ACHN (cell line): ENCODE data around the gene UTP14C.
"Not testable (repeated sequence)": the region's sequence is repeated elsewhere in the genome, so short reads cannot be mapped to it uniquely, and the experiment has no call there.

Experiments used
- DNase-seq: peaks from one replicate; pipeline ENCODE4 v3.0.0-alpha.2; 2015
- in situ Hi-C: cut with HindIII; loops from 2 replicates; pipeline ENCODE4 v1.10.0; 2017; ENCODE audit warnings: low sequenced_read_pairs, low pct_ligation_motif_present, low pct_unique_long_range_greater_than_20kb

UTP14C gene

GRCh38 chr13:52030401-52030800 lies 5.9 kb downstream of the UTP14C start:
- DNase-seq, in situ Hi-C loops: not testable (repeated sequence)

- DNase-seq, result no peak
- in situ Hi-C loops, result no loop called here
These were observed 8.5 kb downstream of the UTP14C start for GRCh38 chr13:52033039-52033438.

GRCh38 chr13:52034616-52035226 lies 10.2 kb downstream of the UTP14C start:
- no peak for DNase-seq
- in situ Hi-C loops, result no loop called here

GRCh38 chr13:52036037-52036436 lies 11.5 kb downstream of the UTP14C start:
- in situ Hi-C loops, result no loop called here
- no peak for DNase-seq

GRCh38 chr13:52043675-52044074 lies 19.2 kb downstream of the UTP14C start:
- no peak for DNase-seq
- in situ Hi-C loops, result no loop called here

GRCh38 chr13:52047463-52047862 lies 23.0 kb downstream of the UTP14C start:
- in situ Hi-C loops, result no loop called here
- DNase-seq, result no peak

GRCh38 chr13:52048516-52048915 lies 24.0 kb downstream of the UTP14C start:
- no peak for DNase-seq
- in situ Hi-C loops, result no loop called here

- no peak for DNase-seq
- in situ Hi-C loops, result no loop called here
These were observed 26.9 kb downstream of the UTP14C start for GRCh38 chr13:52051400-52051799.

GRCh38 chr13:52053460-52053859 lies 29.0 kb downstream of the UTP14C start:
- in situ Hi-C loops, result no loop called here

GRCh38 chr13:52061064-52061463 lies 36.6 kb downstream of the UTP14C start:
- DNase-seq, in situ Hi-C loops: not testable (repeated sequence)

More at GRCh38 chr13:52053460-52053859, 29.0 kb downstream of the UTP14C start:
- DNase-seq, result no peak

- in situ Hi-C loops, result no loop called here
- no peak for DNase-seq
These were observed 37.1 kb downstream of the UTP14C start for GRCh38 chr13:52061587-52061986.

GRCh38 chr13:52067237-52067636 lies 42.7 kb downstream of the UTP14C start:
- in situ Hi-C loops, result no loop called here
- no peak for DNase-seq

- in situ Hi-C loops, result no loop called here
- DNase-seq, result no peak
These were observed 46.5 kb downstream of the UTP14C start for GRCh38 chr13:52070929-52071523.
